Omental fat pad (tissue), 4 donors: ENCODE measurements around the gene PTTG1IP. TPM values are rescaled to one million over a fixed set of nuclear protein-coding genes. Genes with fewer than 3 reads are reported as not detected.

ENCODE experiments used
- ATAC-seq: fragments of 150-250 bp; one replicate; pipeline ENCODE4 v1.9.1; 2016; ENCODE audit warnings: mild to moderate bottlenecking, moderate library complexity; ENCODE audit not compliant: low FRiP score
- DNase-seq: peaks from one replicate; pipeline ENCODE4 v3.0.0-alpha.2; 2019; ENCODE audit warnings: low spot score
- total RNA-seq, 4 donors: library from RNA; depleted of rRNA; stranded (reverse); fragments of >200 nt; gene quantifications; one replicate each; pipeline ENCODE4 v1.1.0, GENCODE V29; 2016
- TF ChIP-seq, protein P1 (sequence below), 3 donors: fragments of 450-650 bp; IDR thresholded peaks; one replicate each; pipeline ENCODE4 v1.5.1; 2016 to 2017; ENCODE audit warnings: antibody characterized with exemption in 3 of 3, mild to moderate bottlenecking in 3 of 3, moderate library complexity in 2 of 3

PTTG1IP gene
- total RNA-seq, 4 donors from 2014 or later, result 200 to 241 (median 214) TPM

DNA sequence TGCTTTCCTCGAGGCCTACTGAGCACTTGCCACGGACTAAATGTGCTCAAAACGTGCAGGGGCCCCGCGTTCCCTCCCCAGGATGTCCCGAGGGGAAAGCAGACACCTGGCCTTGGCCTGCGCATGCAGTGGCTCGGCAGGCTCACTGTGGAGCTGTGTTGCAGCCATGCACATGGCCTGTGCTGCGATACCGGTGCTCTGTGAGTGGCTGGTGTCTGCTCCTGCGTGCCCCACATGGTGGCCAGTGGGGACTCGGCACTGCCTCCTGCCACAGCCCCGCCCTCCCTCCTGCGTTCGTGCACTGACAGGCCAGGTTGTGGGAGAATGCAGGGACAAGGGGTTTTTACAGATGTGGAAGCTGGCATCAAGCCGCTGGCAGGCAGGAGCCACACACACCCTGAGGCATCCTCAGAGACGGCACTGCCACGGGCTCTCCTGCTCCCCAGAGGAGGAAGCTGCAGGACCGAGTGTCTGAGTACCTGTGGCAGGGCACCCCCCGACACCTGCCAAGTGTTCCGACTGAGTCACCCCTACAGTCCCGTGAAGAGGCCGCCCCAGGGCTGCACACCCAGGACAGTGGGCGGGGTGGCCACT is 16.9 kb upstream of the PTTG1IP start:
- TF ChIP-seq, protein P1, sequence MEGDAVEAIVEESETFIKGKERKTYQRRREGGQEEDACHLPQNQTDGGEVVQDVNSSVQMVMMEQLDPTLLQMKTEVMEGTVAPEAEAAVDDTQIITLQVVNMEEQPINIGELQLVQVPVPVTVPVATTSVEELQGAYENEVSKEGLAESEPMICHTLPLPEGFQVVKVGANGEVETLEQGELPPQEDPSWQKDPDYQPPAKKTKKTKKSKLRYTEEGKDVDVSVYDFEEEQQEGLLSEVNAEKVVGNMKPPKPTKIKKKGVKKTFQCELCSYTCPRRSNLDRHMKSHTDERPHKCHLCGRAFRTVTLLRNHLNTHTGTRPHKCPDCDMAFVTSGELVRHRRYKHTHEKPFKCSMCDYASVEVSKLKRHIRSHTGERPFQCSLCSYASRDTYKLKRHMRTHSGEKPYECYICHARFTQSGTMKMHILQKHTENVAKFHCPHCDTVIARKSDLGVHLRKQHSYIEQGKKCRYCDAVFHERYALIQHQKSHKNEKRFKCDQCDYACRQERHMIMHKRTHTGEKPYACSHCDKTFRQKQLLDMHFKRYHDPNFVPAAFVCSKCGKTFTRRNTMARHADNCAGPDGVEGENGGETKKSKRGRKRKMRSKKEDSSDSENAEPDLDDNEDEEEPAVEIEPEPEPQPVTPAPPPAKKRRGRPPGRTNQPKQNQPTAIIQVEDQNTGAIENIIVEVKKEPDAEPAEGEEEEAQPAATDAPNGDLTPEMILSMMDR (IDR thresholded peaks at IDR 0.05), result no peak
- no peak for DNase-seq

GRCh38 chr21:44889625-44890337 is 16.3 kb upstream of the PTTG1IP start:
- DNase-seq, result no peak
- TF ChIP-seq, protein P1 (IDR thresholded peaks at IDR 0.05), result no peak

More for the DNA sequence above, 16.9 kb upstream of the PTTG1IP start:
- ATAC-seq, result no peak

DNA sequence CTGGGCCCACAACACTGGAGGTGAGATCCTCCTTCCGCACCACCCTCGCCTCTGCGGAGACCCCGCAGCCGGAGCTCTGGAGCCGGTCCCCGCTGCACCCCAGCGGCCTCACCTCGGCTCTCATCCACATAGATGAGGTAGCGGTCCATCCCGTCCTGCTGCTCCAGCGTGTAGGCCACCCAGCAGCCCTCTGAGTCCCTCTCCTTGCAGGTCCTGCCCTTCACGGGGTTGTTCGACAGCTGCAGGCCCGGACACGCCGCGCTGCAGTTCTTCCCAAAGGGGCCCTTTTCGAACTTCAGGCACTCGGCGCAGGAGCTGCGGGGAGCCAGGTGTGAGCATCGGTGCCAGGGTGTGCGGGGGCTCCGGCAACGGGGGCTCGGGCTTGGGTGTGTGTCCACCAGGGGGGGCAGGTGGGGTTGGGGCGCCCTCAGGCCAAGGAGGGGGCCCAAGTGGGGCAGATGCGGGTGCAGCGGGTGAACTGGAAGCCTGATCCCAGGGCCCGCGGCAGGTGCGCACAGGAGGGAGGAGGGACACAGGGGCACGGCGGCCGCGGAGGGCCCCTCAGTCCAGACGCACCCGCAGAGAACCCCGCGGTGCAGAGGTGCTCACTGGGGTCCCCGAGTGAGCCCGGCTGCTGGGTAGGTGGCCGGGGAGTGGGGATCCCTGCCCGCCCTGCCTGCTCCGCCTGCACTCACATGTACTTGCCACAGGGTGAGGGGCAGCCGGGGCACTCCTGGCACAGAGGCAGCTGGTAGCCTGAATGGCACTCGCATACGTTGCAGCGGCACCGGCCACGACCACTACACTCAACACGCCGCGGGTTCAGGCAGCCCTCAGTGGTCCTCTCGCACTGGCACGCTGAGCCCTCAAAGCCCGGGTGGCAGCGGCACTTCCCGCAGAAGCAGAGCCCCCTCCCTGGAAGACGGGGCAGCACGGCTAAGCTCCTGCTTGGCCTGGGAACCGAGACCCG is 15.4 kb upstream of the PTTG1IP start:
- no peak for ATAC-seq
- TF ChIP-seq, protein P1 (IDR thresholded peaks at IDR 0.05), result no peak
- DNase-seq, result no peak

More at GRCh38 chr21:44889625-44890337, 16.3 kb upstream of the PTTG1IP start:
- ATAC-seq, result no peak

DNA sequence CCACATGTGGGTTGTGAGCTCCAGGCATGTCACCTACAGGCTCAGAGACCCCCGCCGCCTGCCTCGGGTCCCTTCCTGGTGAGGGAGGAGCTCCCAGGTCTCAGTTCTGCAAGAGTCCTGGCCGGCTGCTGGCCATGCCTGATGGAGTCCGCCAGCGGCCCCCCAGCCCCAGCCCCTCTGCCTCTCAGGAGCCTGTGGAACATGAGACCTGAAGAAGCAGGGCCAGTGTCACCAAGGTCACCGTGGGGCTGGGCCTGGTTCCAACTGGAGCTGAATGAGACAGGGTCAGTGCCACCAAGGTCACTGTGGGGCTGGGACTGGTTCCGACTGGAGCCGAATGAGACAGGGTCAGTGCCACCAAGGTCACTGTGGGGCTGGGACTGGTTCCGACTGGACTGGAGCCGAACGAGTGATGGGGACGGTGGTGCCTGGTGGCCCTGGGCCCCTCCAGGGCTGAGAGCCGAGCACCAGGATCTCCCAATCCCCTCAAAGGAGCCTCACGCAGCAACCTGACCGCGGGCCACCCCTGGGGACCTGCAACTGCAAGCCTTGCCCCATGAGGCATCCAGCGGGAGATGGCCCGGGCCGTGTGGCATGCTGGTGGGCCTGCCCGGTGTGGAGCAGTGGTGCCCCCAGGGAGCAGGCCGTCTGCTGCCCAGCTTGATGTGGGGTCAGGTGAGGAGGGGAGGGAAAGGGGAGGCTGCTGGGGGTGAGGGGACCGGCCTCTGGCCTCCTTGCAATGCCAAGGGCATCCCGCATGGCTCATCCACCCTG is 14.5 kb upstream of the PTTG1IP start:
- ATAC-seq, result no peak
- DNase-seq, result no peak
- TF ChIP-seq, protein P1 (IDR thresholded peaks at IDR 0.05), result no peak

GRCh38 chr21:44887126-44887806 is 13.8 kb upstream of the PTTG1IP start:
- TF ChIP-seq, protein P1 (IDR thresholded peaks at IDR 0.05), result no peak
- ATAC-seq (no peak), DNase-seq (no peak)
